Activated T-cell treated with anti-CD3 and anti-CD28 coated beads for 4 hours (primary cell): ENCODE measurements around the gene HS6ST1.
"Not testable (repeated sequence)": the region's sequence is repeated elsewhere in the genome, so short reads cannot be mapped to it uniquely, and the experiment has no call there.

ENCODE experiments used
- DNase-seq: peaks from one replicate; pipeline ENCODE4 v3.0.0-alpha.2; 2020

Gene HS6ST1

DNA sequence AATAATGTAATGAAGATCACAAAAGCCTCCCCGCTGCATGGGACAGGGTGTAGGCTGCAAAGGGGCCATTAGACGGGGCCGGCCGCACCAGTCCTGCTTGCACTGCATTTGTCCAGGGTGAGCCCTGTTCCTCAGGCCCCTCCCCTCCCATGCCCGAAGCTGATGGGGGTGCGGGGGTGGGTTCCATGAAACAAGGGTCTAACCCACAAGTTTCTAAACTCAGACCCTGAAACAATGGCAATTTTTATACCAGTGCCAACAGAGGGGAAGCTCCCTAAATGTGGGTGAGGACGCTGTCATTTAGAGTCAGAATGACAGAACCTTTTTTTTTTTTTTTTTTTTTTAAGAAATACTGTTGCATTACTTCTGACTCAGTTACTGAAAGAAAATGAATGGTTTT lies 39.7 kb downstream of the HS6ST1 start:
- DNase-seq = no peak

DNA sequence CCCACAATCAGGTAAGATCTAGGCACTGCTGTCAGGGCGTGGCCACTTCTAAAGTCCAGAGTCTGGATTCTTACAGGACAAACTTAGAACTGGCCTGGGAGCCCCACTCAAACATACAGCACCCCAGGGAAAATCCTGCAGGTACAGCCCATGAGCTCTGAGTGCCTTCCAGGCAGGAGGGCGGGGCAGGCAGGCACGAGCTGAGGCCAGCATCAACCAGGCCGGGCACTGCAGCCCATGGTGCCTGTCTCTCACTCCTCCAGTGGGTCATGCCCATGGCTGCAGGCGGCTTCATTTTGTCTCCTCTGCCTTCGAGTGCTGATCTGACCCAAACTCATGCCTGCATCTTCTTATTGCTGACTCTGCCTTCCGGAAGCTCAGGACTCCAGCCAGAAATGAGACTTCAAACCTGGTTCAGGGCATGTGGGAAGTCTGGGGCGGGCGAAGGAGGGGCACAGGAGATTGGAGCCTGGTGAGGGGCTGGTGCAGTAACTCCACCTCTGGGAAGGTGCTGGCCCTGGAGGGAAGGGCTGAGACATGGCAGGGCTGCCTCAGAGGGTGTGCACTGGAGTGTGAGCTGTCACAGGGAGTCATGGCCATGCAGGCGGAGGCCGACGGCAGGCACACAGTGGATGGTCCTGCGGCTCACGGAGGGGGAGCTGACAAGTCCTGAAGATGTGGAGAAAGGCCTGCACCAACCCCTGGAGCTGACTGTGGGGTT lies 40.5 kb downstream of the HS6ST1 start:
- no peak for DNase-seq

DNA sequence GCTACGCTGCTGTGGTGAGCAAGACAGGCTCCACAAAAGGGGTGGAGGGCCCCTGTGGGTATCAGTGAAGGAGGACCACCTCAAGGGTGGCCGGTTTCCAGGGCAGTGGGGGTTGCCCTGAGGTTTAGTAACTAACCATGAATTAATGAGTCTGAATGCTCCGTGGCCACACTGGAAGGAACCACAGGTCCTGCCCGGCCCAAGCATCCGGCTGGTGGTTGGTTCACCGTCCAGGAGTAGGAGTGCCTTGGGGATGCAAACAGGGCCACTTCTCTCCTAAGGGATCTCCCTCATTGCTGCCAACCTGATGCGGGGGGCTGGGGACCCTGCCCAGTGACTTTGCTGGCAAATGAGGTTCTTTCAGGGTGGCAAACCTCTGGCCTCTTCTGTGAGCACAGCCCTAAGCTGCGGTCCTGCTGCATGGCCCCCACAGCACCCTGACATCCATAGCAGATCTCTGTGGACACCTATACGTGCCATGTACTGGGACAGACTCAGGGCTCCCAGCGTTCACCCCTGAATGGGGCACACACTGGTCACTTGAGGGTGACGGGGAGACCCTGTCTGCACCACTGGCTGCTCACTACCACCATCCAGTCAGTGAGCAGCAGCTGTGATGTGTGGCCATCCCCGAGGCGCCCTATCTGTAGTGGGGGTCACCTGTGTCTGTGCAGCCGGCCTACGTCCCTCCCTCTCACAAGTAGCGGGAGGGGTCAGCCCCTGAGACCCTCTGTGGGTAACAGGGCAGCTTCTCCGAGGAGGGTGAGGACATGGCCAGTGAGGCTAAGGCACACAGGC lies 41.6 kb downstream of the HS6ST1 start:
- no peak for DNase-seq

DNA sequence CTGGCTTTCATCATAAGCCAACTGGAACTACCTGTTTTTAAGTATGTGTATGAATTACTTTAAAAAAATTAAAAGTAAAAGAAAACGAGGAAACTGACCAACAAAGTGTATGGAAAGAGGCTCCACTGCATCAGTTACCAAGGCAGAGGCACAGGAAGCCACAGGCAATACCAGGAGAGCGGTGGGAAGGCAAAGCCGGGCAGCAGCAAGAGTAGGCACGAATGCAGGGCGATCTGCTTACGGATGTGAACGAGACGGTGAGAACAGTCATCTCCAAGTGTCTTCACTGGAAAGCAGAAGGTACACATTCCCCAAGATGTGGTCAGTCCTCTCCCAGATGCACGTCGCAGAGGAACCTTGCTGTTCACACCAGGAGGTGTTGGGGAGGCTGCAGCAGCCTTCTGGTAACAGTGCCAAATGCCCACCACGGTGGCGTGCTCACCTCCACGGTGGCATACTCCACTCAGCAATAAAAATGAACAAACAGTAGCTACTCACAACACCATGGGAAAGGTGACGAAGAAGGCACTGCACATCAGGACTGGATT lies 43.1 kb downstream of the HS6ST1 start:
- no peak for DNase-seq

DNA sequence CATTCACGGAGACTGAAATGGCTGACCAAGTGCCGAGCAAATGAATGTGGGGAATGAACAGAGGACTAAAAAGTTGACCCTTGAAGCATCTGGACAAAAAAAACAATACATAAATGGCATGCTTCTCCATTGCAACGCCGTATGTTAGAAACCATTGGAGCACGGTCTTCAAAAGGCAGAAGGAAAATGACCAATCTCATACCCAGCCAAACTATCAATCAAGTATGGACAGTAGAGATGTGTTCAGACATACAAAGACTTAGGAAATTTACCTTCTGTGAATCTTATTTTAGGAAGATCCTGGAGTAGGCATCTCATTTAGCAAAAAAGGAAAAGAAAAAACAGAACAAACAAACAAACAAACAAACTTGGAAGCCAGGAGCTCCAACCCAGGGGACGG lies 44.5 kb downstream of the HS6ST1 start:
- DNase-seq = no peak

DNA sequence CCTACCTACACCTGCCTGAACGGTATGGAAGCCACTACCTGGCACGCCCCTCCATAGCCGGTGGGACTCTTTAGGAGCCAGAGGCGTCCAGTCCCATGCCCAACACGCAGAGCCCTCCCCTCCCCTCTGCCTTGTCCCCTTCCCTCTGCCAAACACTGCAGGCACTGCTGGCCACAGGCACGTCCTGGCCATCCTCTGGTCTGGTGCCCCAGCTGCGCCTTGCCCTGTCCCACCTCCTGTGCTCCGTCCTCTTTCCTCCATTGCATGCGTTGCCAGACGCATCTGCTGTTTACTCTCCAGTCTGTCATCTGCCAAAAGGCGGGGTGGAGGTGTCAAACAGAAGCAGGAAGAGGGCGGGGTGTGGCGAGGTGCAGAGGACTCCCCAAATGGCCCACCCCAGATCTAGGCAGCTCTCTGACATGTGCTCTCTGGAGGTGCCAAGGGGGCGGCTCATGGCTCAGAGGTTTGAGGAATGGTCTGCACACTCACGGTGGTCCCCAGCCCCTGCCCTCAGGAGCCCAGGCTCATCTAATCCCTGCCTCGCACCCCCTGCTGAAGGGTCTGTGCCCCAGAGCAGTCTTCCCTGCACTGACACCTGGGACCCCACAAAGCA lies 45.1 kb downstream of the HS6ST1 start:
- DNase-seq = no peak

DNA sequence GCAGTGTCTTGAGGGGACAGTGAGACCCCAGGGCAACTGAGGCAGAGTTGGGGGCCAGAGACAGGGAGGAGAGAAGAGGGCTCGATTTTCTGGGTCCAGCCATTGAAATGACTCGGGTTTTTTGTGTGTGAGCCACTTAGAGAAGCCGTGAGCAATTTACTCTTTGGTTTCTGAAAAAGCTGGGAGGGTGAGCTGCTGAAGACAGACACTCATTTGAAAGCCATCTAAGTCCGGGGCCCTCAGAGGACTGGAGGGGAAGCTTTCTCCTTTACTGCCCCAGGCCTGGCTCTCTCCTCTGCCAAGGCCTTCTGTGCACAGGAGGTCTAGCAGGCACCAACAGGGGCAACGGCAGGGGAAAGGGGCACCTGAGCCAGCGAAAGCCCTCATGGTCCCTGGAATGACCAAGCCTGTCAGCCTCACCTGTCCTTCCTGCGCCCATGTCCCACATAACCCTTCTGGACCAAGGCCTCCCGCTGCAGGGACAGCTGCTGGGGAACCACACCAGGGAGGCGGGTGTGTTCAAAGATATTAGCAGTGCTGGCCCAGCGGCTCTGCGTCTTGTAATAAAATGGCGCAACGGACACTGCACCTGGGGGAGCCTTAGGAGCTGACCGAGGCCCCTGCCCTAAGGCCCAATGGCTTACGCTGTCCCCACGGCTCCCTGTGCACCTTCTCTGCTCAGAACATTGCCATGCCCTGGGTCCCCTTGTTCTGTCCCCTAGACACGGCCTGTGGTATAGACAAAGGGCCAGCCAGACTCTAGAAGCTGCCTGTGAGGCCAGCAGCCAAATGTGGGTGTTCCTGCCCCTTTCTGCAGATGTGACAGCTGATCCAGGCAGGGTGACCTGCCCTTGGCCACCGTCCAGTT lies 45.8 kb downstream of the HS6ST1 start:
- no peak for DNase-seq

DNA sequence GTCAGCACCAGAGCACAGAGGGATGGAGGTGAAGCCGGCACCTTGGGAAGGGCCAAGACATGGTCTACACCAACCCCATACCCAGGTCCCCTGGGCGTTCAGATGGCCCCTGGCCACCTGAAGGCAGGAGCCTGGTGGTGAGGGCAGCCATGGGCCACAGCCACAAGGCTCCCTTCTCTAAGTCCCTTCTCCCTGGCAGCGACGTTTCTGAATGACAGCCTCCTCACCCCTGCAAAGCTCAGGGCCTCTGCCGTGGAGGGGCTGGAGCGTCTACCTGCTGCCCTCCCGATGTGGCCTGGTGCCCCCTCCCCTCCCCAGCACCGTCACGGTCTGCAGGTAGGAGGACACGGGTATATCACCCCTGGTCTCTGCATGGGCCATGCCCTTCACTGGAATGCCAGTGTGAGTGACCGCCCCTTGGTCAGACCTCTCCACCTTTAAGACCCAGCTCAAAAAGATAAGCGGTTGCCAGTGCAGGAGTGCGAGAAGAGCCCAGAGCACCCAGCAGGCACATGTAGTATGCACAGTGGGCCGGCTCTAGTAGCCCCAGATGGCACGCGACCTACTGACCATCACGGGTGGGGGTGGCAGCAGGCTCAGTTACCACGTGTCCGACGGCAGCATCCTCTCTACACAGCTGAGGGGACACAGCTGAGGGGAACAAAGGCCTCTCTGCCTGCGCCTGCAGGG lies 46.6 kb downstream of the HS6ST1 start:
- no peak for DNase-seq

DNA sequence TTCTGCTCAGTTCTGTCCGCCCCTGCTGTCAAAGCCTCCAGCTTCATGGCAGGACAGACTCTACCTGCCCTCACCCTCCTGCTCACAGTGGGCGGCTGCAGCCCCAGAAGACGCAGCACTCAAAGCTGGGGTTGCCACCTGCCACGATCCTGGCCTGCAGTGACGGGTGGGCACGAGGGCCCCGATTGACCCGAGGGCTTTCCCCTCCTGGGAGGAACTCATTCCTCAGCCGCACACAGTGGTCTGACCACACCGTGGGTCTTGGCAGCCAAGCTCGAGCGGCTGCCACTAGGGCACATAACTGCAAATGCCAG lies 47.1 kb downstream of the HS6ST1 start:
- no peak for DNase-seq

DNA sequence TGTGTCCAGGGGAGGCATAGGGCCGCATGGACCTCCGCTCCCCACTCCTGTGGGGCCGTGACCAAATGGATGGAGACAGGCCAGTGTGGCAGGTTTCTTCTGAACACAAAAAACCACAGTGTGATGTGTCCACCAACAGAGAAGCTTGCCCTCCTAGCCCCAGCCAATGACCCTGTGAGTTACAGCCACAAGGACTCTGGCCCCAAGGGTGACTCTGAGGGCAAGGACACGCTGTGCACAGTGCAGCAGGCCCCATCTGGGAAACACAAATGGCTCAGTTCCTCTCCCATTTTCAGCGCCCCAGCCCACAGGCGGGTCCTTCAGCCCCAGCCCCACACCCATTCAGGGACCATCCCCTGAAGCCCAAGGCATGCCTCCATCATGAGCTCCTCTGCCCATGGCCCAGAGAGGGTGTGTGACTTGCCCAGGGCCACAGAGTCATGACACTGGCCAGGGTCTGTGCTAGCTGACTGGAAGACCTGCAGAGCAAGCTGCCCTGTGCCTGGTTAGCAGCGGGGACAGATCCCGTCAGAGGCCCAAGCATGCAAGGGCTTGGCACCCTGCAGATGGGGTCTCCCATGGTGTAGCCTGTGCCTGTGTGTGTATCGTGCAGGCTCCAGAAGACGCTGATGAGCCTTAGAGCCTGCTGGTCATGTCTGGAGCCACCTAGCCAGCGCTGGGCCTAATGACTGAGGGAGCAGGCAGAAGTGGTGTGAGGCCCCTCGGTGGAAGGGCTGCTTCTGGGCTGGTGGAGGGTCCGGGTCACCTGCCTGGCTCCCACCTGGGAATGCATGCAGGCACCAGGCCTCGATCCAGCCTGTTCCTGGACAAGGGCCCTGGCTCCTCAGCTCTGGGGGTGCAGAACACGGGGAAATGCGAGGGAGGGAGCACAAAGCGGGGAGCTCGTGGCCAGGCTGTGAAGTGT lies 47.7 kb downstream of the HS6ST1 start:
- DNase-seq = no peak

DNA sequence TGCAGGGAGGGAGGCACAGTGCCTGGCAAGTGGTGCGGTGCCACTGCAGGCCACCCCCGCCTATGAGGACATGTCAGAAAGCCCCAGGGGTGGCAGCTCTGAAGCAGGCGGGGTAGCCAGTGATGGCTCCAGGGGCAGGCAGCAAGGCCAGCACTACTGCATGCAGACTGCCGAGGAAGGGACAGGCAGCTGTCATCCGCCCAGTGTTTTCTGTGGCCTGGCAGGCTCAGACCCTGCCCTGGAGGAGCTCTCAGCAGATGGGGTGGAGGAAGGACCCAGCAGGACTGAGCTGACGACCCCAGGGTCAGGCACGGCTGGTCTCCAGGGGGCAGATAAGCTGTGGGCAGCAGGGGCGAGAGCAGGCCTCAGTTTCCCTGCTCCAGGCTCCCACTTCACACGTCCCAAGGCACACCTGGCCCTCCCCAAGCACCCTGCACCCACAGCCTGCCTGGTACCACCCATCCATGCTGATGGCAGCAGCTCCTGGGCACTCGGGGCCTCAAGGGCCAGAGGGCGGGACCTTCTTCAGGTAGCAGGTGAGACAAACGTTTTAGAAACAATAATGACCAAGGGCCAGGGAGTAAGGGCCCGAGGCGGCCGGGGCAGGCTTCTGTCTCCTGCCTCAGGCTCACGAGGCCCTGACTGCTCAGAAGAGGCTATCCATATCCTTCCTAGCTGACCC lies 48.5 kb downstream of the HS6ST1 start:
- no peak for DNase-seq

DNA sequence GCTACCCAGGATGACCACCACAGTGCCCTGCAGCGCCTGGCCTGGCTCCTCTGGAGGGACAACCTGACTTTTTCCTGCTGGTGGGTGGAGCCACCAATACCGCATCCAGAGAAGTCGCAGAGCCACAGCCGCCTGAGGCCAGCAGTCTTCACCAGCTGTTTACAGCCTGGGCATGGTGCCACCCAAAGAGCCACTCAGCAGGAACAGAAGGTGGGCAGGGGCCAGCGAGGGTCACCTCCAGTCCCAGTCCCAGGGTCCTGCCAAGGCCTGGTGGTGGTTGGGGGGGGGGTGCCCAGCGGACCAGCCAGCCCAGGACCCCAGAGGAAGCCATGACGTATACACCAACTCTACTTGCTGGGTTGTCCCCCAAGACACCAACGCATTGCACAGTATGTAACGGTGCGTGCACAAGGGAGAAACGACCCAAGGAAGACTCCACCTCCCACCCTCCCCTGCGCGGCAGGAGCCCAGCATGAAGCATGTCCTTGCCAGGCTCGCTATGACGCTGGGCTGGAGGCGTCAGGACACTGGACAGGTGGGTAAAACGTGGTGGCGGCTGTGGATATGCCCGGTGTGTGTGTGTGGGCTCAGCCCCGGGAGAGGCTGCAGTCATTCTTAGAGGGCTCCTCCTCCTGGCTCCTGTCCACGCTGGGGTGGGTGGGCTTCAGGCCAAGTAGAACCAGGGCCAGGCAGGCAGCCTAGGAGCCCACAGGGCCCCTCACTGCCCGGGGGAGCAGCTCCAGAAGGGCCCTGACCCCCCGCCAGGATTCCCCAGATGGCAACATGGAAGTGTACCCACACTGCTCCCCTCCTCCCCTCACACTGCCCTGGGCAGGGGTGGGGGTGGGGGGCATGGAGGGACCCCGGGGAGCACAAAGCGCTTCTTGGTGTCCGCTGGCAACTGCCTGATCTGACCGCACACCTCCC lies 49.3 kb downstream of the HS6ST1 start:
- no peak for DNase-seq

DNA sequence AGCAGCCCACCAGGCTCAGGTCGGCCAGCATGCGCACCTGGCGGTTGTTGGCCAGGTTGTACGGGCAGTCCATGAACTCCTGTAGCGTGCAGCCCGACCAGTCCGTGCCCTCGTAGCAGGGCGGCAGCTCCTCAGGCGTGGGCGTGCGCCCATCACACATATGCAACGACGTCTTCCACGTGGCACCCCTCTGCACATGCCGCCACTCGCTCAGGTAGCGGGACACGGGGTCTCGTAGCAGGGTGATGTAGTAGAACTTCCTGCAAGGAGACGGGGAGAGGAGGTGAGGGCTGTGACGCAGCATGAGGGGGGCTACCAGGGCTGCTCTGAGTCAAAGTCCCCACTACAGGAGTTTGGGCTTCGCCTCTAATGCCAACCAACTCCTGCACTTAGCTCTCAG lies 50.1 kb downstream of the HS6ST1 start:
- DNase-seq = not testable (repeated sequence)

DNA sequence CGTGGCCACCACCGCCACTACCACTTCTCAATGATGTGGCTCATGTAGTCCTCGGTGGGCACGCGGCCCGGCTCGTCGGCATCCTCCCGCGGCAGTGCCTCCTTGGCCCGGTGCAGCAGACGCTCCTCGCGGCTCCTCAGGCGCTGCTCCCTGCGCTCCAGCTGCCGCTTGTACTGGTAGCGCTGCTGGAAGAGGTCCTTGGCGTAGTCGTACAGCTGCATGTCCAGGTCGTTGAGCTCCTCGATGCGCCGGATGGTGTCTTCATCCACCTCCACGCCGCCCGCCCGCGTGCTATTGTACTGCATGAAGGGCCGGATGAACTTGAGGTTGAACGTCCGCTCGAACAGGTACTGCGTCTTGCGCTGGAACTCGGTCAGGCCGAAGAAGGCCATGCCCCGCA lies 50.5 kb downstream of the HS6ST1 start:
- DNase-seq = not testable (repeated sequence)

DNA sequence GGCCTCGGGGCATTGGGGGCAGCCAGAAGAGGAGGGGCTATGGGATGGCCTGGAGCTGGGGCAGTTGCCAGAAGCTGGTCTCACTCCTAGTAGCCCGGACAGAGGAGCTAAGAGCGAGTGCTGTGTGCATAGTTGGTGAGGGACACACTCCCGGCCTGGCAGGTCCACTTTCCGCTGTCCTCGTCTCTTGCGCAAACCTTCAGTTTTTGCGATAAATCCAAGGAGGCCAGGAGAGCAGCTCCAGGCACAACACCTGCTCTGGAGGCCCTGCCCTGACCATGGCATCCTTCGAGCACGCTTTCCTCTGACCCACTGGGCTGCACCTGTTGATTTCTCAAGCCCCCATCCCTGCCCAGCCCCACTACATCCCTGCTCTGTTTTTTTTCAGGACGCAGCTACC lies 51.0 kb downstream of the HS6ST1 start:
- not testable (repeated sequence) for DNase-seq

DNA sequence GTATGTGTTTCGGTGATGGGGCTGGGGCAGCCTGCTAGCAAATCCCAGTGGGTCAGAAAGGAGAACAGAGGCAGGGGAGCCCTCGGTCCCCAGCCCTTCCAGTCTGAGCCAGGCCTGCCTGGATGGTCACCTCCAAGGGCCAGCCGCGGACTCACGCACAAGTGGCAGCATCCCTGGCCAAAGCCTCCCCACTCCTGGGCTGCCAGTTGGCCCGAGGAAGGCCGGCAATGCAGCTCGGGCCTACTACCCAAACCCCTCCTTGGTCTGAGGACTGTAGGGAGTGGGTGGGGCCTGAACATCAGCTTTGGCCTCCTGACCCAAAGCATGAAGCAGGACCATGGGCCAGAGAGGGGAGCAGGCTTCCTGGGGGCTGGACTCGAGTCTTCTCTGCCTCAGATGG lies 51.5 kb downstream of the HS6ST1 start:
- not testable (repeated sequence) for DNase-seq

DNA sequence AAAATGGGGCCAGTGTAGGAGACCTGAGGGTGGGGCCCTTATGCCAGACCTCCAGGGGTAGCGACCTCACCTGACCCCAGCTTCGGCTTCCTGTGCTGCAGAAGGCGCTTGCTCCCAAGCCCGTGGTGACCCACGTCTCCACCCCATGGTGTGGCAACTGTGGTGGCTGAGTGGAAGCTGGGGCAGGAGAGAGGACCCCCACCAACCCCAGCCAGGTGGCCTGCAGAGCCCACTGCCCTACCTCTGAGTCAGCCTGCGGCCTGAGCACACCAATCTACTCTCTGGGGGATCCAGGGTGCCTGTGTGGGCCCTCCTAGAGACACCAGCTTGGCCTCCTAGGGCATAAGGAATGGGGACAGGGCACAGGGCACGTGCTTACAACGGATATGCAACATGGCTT lies 52.2 kb downstream of the HS6ST1 start:
- DNase-seq = not testable (repeated sequence)

DNA sequence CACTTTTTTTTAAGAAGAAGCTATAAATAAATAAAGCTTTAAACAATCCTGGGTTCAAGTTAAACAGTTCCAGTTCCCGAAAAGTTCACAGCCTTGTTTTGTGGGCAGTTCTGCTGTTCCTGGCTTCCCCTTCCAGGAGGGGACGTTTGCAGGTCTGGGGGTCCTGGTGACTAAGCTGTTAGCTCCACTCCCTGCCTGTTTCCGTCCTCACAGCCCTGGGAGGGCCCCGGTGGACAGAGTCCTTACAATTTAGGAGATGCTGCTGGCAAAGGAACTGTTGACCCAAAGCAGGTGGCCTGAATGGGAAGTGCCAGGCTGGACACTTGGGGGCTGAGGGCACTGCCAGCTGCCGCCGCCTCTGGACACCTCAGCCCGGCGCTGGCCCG lies 53.1 kb downstream of the HS6ST1 start:
- DNase-seq = not testable (repeated sequence)

DNA sequence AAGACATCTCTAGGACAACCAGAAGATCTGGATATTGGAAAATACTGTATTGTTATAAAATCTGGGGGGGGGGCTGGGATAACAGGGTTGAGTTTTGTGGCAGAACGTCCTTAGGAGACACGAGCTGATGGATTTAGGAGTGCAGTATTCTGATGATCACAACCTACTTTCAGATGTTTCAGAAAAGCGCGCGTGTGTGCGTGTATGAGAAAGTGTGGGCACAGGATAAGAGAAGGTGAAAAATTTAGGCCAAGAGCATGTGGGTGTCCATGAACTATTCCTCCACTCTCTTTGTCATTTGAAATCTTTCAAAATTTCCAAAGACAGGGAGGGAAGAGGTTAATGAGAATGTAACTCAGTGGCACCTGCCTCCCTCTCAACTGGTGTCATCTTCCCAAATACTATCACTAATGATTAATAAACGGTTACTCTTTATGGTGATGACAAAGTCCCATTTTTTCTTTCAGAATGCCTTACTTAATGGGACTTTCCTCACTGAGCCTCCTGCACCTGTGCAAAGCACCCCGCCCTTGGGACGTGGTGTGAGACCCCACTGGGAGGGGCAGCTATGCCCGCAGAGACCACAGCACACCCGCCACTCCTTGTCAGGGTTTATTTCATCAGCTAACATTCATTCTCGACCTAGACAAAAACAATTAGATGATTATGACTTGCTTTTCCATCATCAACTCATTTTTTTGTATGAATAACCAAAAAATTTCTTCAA lies 53.6 kb downstream of the HS6ST1 start:
- DNase-seq = no peak
